D721Med (cell line): Measurements from ENCODE around the gene GMDS.

Experiments used
- DNase-seq: peaks from one replicate; pipeline ENCODE4 v3.0.0; 2011; ENCODE audit warnings: low spot score; ENCODE audit not compliant: insufficient read length
- FAIRE-seq: peaks from 2 replicates; lab custom pipeline; 2011; peaks lifted over from hg19 to GRCh38; lab: Jason Lieb, UNC
- TF ChIP-seq, protein P1 (sequence below): IDR thresholded peaks from 2 replicates; pipeline ENCODE4 v1.5.1; 2012; ENCODE audit warnings: mild to moderate bottlenecking, control low read depth; ENCODE audit not compliant: insufficient read depth; ENCODE audit errors: missing control alignments

The GMDS gene

DNA sequence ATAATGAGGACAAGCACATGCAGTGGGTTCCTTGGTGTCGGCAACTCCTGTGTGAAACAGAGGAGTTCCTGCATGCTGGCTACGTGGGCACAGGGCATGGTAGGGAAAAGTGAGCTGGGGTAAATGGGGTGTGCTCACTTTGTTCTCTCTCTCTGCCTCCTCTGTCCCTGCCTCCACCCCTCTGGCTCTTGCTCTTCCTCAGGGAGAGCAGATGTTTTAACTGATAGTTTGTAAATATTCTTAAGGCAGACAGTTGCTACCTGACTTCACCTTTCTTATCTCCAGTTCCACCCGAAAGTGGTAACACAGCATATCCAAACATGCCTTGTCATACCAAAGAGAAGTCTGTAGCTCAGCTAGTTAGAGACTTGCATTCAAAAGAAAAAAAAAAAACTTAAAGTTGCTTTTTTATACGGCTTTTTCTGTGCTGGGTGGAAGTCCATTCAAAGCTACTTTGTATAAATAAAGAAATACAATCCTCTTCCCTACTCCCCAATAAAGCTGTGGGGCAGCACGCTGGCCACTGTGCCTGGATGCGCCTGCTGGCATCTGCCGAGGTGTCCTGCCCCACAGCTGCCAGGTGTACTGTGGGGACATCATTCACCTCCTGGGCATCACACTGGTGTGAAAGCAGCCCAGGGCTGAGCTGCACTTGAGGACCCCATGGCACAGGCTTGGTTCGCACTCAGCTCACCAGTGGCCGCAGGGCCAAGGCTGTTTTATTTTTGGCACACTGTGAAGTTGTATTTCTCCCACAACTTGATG lies 542.1 kb downstream of the GMDS start:
- no peak for DNase-seq

DNA sequence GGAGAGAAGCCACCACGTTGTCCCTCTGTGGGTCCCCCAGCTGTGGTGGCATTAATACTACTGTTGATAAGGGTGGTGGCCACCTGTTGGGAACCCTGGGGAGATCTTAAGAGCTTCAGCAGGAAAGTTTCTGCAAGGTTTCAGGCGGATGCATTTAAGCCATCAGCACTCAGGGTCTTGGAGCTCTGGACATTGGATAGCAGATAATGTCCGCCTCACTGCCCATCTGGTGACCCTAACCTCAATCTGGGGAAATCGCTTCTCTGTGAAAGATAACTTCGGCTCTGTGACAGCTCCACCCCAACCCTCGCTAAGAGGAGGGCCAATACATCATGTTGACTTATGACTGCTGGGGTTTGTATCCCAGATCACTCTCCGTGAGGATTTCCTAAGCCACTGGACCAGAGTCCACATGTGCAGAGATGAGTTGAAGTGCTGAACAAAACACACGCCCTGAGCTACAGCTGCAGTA lies 542.8 kb downstream of the GMDS start:
- DNase-seq, result no peak
- no peak for FAIRE-seq
- TF ChIP-seq, protein P1, sequence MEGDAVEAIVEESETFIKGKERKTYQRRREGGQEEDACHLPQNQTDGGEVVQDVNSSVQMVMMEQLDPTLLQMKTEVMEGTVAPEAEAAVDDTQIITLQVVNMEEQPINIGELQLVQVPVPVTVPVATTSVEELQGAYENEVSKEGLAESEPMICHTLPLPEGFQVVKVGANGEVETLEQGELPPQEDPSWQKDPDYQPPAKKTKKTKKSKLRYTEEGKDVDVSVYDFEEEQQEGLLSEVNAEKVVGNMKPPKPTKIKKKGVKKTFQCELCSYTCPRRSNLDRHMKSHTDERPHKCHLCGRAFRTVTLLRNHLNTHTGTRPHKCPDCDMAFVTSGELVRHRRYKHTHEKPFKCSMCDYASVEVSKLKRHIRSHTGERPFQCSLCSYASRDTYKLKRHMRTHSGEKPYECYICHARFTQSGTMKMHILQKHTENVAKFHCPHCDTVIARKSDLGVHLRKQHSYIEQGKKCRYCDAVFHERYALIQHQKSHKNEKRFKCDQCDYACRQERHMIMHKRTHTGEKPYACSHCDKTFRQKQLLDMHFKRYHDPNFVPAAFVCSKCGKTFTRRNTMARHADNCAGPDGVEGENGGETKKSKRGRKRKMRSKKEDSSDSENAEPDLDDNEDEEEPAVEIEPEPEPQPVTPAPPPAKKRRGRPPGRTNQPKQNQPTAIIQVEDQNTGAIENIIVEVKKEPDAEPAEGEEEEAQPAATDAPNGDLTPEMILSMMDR, result no peak

More for the DNA sequence above, 542.1 kb downstream of the GMDS start:
- FAIRE-seq, result no peak
- TF ChIP-seq, protein P1, result no peak

DNA sequence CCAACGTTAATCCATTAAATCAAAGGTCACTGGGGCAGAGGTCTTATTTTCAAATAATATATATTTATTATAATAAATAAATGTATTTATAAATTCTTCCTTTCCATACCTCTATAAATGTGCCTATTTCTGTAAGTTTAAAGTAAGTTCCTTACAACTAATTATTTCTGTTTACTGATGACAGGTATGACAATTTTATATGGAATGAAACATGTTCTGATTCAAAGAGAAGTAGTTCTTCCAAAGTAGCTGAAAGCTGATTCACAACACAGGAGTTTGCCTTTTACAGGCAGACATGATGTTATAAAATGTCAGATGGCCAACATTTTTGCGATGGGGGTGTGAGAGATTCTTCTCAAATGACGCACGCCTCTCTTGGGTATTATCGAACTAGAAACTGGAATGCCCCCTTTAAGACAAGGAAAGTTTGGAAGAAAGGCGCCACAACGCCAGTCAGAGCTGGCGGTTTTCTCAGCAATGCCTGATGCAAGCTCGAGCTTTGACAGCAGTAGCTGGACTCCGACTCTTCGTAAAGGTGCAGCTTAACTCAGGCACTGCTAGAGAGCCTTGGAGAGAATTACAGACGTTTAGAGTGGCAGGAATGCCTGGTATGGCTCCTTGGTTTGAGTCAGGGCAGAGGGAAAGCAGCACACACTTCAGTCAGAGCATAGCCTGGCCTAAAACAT lies 543.6 kb downstream of the GMDS start:
- FAIRE-seq (no peak), DNase-seq (no peak)
- TF ChIP-seq, protein P1, result no peak

DNA sequence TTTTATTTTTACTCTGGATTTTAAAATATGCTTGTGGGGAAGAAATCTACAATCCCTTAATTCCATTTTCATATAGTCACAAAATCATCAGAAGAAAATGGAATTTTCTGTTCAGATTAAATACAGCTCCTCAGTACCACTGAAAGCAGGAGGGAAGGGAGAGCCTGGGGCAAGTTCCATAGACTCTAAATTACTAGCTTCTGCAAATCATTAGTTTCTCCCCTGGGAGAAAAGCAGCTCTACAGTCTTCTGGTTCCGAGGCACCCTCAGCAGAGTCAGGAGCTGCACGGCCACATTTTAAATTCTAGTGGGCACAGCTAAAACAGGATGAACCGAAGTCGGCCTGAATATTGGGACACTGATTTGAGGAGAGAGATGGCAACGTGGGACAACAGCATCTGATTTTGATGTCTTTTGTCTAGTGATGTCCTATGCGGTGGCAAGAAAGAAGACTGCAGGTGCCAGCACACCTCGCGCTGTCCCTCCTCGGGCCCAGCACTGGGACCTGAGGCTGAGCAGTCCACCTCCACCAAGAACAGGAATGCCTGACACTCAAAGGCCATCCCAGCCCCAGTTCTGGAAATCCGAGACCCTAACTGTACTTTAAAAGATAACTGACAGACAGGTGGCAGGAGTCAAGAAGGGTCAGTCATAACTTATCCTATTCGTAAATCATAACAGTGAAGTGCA lies 545.0 kb downstream of the GMDS start:
- FAIRE-seq, result no peak
- DNase-seq, result no peak
- TF ChIP-seq, protein P1, result no peak

DNA sequence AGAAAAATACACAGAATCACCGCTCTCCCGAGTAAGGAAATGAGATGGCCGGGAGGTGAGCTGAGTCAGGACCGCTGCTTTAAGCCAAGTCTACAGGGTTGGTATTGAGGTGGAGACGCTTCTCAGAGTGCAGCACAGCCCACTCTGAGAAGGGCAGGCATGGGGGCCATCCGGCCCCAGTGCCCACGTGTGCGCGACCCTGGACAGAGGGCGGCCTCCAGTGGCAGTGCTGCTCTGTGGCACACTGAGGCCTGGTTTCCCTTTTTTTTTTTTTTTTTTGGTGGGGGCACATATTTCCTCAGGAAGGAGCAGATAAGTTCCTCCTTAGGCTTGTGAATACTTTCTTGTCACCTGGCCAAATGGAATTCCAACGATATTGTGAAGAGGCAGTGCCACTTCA lies 546.9 kb downstream of the GMDS start:
- DNase-seq (no peak), FAIRE-seq (no peak)
- TF ChIP-seq, protein P1, result no peak

DNA sequence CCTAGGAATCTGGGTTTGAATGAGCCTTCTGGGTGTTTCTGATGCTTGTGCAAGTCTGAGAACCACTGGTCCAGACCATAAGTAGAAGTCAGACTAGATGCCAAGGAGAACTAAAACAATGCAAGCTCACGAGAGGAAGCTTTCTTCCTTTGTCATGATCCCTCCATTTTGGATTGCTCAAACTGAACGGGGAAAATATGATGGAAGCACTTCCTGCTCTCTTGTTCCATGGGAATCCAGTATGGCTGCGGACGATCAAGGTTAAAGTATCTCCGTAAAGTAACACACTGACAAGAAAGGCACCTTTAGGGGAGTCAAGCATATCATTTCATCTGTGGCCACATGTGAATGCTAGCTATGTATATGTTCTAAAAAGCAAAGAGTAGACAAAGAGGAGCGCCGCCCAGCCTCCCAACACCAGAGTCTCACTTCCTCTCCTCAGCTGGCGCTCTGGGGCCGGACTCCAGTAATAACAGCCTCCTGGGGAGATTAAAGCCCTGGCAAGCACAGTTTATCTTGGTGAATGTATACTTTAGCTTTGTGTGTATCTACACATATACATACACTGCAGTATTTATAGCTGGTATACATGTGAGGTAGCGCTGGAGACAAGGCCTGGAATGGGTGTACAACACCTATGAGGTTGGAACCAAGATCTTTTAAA lies 547.6 kb downstream of the GMDS start:
- no peak for FAIRE-seq
- TF ChIP-seq, protein P1, result no peak

More for the DNA sequence above, 547.6 kb downstream of the GMDS start:
- DNase-seq, result no peak
